ENCODE measurements around the gene ZNF354B.
A peak's percentile ranks its signal among the peaks of the same experiment; 100 is the strongest.

ZNF354B gene

GRCh38 chr5:178883815-178884430 lies 24.2 kb downstream of the ZNF354B start:
- no peak for DNase-seq

- peak; percentile 70 for DNase-seq
Observed at GRCh38 chr5:178895615-178896571, 36.1 kb downstream of the ZNF354B start, which contains the start of gene ZFP2. Gene ZFP2, plus strand, starts transcription at chr5:178895913. Its CDS starts 35,401 bp downstream, at chr5:178931314.

GRCh38 chr5:178899289-178899688 lies 39.5 kb downstream of the ZNF354B start:
- no peak for DNase-seq

- no peak for DNase-seq
Observed at GRCh38 chr5:178902849-178903248, 43.1 kb downstream of the ZNF354B start.

- DNase-seq: no peak
Observed at GRCh38 chr5:178931846-178932760, 72.3 kb downstream of the ZNF354B start.

Measured in NCI-H146 (cell line).